Endothelial cell of coronary artery (primary cell): ENCODE results near the gene BICDL2. TPM values are rescaled to one million over a fixed set of nuclear protein-coding genes. Genes with fewer than 3 reads are reported as not detected.

Experiments
- total RNA-seq: library from RNA; depleted of rRNA; stranded (reverse); fragments of >200 nt; gene quantifications from 2 replicates; pipeline ENCODE4 v1.2.3, GENCODE V29; 2014

Gene BICDL2
- not detected in 2 replicates for total RNA-seq

DNA sequence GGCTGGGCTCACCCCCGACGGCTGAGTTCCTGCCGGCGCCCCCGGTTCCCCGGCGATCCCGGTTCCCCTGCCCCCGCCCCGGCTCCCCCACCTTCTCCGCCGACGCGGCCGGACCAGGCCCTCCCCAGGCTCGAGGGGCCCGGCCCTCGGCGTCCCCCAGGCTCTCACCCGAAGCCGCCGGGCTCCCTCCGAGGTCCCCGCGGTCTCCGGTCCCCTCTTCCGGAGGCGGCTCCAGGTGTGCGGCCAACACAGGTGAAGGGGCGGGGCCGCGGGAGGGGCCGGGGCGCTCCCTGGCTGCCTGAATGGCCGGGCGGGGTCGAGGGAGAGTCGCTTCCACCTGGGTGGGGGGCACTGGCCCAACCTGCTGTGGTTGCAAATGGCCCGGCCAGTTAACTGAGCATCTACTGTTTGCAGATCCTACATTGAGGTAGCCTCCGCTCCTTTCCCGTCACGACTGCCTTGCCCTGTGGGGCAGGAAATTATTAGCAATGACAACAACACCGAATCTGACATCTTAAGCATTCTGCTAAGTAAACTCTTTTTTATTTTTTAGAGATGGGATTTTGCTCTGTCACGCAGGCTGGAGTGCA is at the start of gene BICDL2:
TSS of gene BICDL2 (minus strand) at position 219 of the 590 bp plus-strand sequence. CDS start 1,448 bp downstream, outside the sequence.

DNA sequence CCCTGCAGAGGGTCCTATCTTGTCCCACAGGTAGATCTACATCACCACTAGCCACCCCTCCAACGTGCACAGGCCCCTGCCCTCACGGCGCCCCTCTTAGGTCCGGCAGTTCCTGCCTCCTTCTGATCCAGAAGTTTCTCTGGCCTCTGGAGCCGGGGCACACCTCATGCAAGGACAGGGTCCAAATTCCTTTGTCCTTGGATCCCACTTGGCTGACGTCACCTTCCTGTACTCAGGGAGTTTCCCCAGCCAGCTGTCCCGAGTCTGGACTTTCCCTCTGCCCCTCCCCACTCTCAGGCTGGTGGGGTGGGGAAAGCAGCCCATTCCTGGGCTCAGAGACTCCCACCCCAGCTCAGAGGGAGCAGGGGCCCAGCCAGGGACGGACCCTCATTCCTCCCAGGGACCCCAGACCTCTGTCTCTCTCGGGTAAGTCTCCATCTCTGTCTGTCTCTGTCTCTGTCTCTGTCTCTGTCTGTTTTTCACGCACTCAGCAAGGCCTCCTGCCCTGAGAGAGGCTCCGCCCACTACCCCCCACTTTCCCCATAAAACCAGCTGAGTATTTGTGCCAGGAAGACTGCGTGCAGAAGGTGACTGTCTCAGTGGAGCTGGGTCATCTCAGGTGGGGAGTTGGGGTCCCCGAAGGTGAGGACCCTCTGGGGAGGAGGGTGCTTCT is 28.5 kb upstream of the BICDL2 start, which contains the start of gene IL32:
TSS of gene IL32 (plus strand) at position 572 of the 673 bp plus-strand sequence. CDS start 172 bp downstream, outside the sequence.

DNA sequence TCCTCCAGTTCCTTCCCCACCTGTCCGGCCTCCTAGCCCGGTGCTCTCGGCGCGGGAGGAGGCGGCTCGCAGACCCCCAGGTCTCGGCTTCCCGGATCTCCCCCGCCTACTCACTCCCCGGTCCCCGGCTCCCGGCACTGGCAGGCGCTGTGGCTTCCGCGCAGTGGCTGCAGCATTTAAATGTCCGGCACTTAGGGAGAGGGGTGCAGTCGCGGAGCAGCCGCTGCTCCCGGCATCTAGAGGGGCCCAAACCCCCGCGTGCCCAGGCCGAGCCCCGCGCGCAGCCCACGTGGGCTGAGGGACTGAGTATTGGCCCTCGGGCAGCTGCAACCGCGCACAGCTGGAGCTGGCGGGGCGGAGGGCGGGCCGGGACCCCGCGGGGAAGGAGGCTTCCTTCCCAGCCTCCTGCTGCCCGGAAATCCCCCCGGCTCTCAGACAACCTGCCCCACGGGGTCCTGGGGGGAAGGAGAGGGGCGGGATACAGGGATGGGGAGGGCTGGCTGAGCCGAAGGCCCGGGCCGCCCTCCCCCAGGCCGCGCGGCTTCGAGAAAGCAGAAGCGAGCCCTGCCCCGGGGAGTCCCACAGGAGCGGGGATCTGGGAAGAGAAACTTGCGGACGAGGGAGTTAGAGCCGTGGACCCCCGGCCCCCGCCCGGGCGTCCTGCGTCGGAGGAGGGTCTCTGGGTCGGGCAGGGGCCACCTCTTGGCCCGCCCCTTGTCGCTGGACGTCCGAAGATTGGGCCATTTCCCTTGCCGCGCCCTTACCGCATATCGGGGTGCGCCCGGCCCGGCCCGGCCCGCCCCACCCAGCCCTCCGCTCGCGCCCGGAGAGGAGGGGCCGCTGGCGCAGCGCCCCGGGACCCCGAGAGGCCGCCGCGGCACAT is 9.3 kb upstream of the BICDL2 start, which contains the start of gene MMP25:
TSS of gene MMP25 (plus strand) at position 804 of the 883 bp plus-strand sequence. CDS start 357 bp downstream, outside the sequence.

DNA sequence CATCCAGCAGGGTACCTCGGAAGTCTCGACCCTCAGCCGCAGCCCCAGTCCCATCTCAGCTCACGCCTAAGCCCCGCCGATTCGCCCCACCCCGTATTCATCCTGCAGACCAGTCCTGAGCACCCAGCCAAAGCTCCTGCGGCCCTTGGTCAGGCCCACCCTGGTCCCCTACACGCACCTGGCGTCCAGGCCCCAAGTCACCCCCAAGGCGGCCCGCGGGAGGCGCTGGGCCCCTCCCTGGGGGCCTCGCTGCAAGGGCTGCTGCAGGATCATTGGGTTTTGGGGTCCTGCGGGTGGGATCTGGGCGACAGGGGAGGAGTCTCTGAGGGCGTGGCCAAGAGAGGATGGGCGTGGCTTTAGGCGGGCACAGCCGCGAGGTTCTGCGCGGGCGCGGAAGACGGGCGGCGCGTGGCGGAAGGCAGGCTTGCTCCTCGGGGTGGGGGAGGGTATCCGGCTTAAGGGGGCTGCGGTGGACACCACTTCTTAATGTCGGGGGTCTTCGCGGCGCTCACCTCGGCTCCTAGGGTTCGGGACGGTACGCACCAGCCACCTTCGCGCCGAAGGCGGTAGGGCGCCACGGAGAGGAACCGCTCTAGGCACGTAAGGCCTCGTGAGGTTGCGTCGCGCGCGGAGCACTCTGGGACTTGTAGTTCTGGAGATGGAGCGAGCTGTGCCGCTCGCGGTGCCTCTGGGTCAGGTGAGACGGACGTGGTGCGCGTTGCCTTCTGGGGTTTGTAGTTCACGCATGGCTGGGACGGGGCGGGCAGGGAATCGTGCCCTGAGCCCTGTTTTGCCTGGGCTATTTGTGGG is 12.9 kb downstream of the BICDL2 start, which contains the start of the genes HCFC1R1 and THOC6:
TSS of gene HCFC1R1 (minus strand) at position 274 of the 810 bp plus-strand sequence. CDS start at position 273, 1 bp downstream.
TSS of gene THOC6 (plus strand) at position 367 of the 810 bp plus-strand sequence. CDS start at position 659, 292 bp downstream.

GRCh38 chr16:3020247-3020603 is 16.5 kb downstream of the BICDL2 start, which contains the start of gene TNFRSF12A:
Gene TNFRSF12A, plus strand, starts transcription at chr16:3020368. Its CDS starts 30 bp downstream, at chr16:3020398.

DNA sequence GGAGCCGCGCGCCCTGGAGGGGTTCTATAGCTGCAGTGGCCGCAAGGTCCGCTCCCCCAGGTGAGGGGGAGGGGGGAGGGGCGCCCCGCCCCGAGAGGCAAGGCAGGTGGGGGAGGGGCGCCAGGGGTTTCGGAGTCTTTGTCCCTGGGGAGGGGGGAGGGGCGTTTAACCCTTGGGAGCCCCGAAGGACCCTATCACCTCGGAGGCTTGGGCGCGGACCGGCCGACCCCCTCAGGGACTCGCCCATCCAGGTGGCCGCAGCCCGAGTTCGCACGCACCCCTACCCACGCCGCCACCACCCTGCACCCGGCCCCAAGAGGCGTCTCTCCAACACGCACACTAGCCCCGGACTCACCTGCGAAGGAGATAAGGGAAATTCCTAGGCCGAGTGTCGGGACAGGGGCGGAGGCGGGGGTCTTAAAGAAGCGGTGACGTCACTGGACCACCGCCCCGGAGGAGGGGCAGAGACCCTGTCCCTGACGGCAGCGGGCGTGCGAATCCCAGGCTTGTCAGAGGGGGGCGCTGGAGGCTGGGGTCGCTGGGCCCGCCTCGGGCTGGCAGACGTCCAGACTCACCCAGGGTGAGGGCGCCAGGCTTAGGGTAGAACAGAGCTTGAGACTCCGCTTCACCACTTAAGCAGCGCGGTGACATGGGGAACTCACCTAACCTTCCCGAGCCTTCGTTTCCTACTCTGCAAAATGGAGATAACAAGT is 18.8 kb downstream of the BICDL2 start, which contains the start of gene CLDN6:
TSS of gene CLDN6 (minus strand) at position 390 of the 713 bp plus-strand sequence. CDS start 2,162 bp downstream, outside the sequence.

GRCh38 chr16:3012828-3013420 is 23.8 kb downstream of the BICDL2 start, which contains the start of gene CLDN9:
Gene CLDN9, plus strand, starts transcription at chr16:3012923. Its CDS starts 440 bp downstream, at chr16:3013363.

GRCh38 chr16:2980227-2981176 is 56.2 kb downstream of the BICDL2 start, which contains the start of gene PKMYT1:
Gene PKMYT1, minus strand, starts transcription at chr16:2980446. Its CDS starts 789 bp downstream, at chr16:2979657.

Other genes with a start within 250 kb of the BICDL2 start
- not detected in 2 replicates for gene PRSS33, start 249.4 kb downstream of the BICDL2 start, total RNA-seq
- gene PRSS41, start 238.5 kb downstream of the BICDL2 start, total RNA-seq: not detected in 2 replicates
- not detected in 2 replicates for gene PRSS21, start 219.7 kb downstream of the BICDL2 start, total RNA-seq
- gene ZG16B, start 206.6 kb downstream of the BICDL2 start, total RNA-seq: 0.09 and 1.9 TPM in 2 replicates
- not detected in 2 replicates for gene PRSS22, start 178.8 kb downstream of the BICDL2 start, total RNA-seq
- 36.6 and 50.6 TPM in 2 replicates for gene FLYWCH2, start 153.7 kb downstream of the BICDL2 start, total RNA-seq
- 26.1 and 35.3 TPM in 2 replicates for gene FLYWCH1, start 125.0 kb downstream of the BICDL2 start, total RNA-seq
- not detected in 2 replicates for gene KREMEN2, start 72.7 kb downstream of the BICDL2 start, total RNA-seq
- gene PAQR4, start 67.6 kb downstream of the BICDL2 start, total RNA-seq: 7.1 and 12.1 TPM in 2 replicates
- gene PKMYT1, start 56.5 kb downstream of the BICDL2 start, total RNA-seq: 3.0 and 4.2 TPM in 2 replicates
- not detected in 2 replicates for gene CLDN9, start 24.0 kb downstream of the BICDL2 start, total RNA-seq
- gene CLDN6, start 18.8 kb downstream of the BICDL2 start, total RNA-seq: not detected in 2 replicates
- gene TNFRSF12A, start 16.6 kb downstream of the BICDL2 start, total RNA-seq: 136 and 230 TPM in 2 replicates
- 6.1 and 10.1 TPM in 2 replicates for gene HCFC1R1, start 13.0 kb downstream of the BICDL2 start, total RNA-seq
- 23.6 and 23.8 TPM in 2 replicates for gene THOC6, start 12.9 kb downstream of the BICDL2 start, total RNA-seq
- gene MMP25, start 9.6 kb upstream of the BICDL2 start, total RNA-seq: under 0.01 TPM in 2 replicates
- gene IL32, start 28.7 kb upstream of the BICDL2 start, total RNA-seq: 55.7 and 123 TPM in 2 replicates
- gene ZSCAN10, start 62.4 kb upstream of the BICDL2 start, total RNA-seq: 0.19 TPM in 1 of 2 replicates, not detected in the other
- gene ZNF205, start 75.6 kb upstream of the BICDL2 start, total RNA-seq: 22.9 and 23.2 TPM in 2 replicates
- 3.4 and 5.6 TPM in 2 replicates for gene ZNF213, start 98.1 kb upstream of the BICDL2 start, total RNA-seq
- 0.18 TPM in 1 of 2 replicates, not detected in the other for gene OR1F1, start 151.3 kb upstream of the BICDL2 start, total RNA-seq
- 8.4 and 9.6 TPM in 2 replicates for gene ZNF200, start 198.2 kb upstream of the BICDL2 start, total RNA-seq
- gene MEFV, start 219.7 kb upstream of the BICDL2 start, total RNA-seq: under 0.01 TPM in 1 of 2 replicates, not detected in the other
- 36.5 and 42.2 TPM in 2 replicates for gene ZNF263, start 246.5 kb upstream of the BICDL2 start, total RNA-seq